Measurements from ENCODE around the gene GIGYF2. TPM values are rescaled to one million over a fixed set of nuclear protein-coding genes. Genes with fewer than 3 reads are reported as not detected.
A peak's percentile ranks its signal among the peaks of the same experiment; 100 is the strongest.

GIGYF2 gene
- total RNA-seq, 1 experiment from 2014 or later = 68.3 TPM

DNA sequence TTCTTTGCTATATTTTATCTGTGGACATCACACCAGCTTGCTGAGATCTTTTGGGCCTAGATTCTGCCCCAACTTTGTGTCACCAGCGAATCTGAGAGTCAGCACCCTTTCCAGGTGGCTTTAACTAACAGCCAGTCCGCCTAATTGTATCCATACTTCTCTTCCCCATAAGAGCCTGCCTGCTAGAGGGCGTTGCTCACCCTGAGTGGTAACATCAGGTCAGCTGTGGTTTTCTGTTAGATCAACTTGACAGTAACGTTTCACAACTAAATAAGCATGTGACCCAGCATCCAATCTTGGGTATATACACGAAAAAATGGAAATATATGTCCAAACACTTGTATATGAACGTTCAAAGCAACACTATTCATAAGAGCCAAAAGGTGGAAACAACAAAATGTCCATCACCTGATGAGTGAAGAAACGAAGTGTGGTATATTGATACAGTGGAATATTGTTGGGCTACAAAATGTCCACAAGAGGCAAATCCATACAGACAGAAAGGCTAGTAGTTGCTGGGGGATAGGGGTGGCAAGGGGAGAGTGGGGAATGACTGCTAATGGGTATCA is 38.8 kb upstream of the GIGYF2 start:
- ChIA-PET CTCF (interaction anchor here (0.6 to 0.7 kb wide), 2 partner anchors 63 to 717 kb away, joined by 3 to 4 read pairs; no protein-coding TSS in a partner anchor), POLR2A (interaction anchor here (0.6 to 0.7 kb wide), 2 partner anchors 34 to 112 kb away, joined by 4 to 5 read pairs; no protein-coding TSS in a partner anchor)
- no peak overlapping the region for H3K4me3 ChIP-seq (ENCODE audit: low read depth in 2 of 2, low read length in 2 of 2)
- in situ Hi-C loops (cut with HindIII; ENCODE audit: low pct_unique_long_range_greater_than_20kb, low sequenced_read_pairs) = no loop called here
- no peak for ATAC-seq
- BruUV-seq (replicated peaks) = no TSS peak
- H3K9me3 ChIP-seq (ENCODE audit: control insufficient read depth, insufficient read depth, low read depth, low read length) = no peaks in the 10 kb centered on the region
- H3K27me3 ChIP-seq (ENCODE audit: control insufficient read depth, insufficient read depth, low read length) = no peaks in the 10 kb centered on the region
- no peaks in the 10 kb centered on the region for H3K36me3 ChIP-seq (ENCODE audit: control insufficient read depth, insufficient read depth, low read length)
- H3K27ac ChIP-seq (ENCODE audit: low read length) = 0 out of 2 replicates have a peak overlapping the region, but pooled peaks have one; percentile 46
- no peak for DNase-seq (ENCODE audit: low read depth, low spot score)
- TF ChIP-seq, protein P1, sequence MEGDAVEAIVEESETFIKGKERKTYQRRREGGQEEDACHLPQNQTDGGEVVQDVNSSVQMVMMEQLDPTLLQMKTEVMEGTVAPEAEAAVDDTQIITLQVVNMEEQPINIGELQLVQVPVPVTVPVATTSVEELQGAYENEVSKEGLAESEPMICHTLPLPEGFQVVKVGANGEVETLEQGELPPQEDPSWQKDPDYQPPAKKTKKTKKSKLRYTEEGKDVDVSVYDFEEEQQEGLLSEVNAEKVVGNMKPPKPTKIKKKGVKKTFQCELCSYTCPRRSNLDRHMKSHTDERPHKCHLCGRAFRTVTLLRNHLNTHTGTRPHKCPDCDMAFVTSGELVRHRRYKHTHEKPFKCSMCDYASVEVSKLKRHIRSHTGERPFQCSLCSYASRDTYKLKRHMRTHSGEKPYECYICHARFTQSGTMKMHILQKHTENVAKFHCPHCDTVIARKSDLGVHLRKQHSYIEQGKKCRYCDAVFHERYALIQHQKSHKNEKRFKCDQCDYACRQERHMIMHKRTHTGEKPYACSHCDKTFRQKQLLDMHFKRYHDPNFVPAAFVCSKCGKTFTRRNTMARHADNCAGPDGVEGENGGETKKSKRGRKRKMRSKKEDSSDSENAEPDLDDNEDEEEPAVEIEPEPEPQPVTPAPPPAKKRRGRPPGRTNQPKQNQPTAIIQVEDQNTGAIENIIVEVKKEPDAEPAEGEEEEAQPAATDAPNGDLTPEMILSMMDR (IDR thresholded peaks at IDR 0.05) = no peak
- TF ChIP-seq REST (IDR thresholded peaks at IDR 0.05; ENCODE audit: insufficient read depth in 1 of 2, low read depth in 2 of 2, low read length in 1 of 2) = no peak
- no peak for TF ChIP-seq SIN3A (IDR thresholded peaks at IDR 0.05; ENCODE audit: borderline replicate concordance, insufficient read depth, low read depth, low read length)
- TF ChIP-seq TCF7L2 (IDR thresholded peaks at IDR 0.05; ENCODE audit: low read depth, low read length) = no peak
- TF ChIP-seq POLR2AphosphoS5 (IDR thresholded peaks at IDR 0.05; ENCODE audit: low read depth, low read length) = no peak
- peaks cover 22% of the 10 kb centered on the region for H3K4me1 ChIP-seq (ENCODE audit: control insufficient read depth, insufficient read depth, low read length)
- intact Hi-C loops (cut with micrococcal nuclease; ENCODE audit: unreplicated experiment) = no loop called here

DNA sequence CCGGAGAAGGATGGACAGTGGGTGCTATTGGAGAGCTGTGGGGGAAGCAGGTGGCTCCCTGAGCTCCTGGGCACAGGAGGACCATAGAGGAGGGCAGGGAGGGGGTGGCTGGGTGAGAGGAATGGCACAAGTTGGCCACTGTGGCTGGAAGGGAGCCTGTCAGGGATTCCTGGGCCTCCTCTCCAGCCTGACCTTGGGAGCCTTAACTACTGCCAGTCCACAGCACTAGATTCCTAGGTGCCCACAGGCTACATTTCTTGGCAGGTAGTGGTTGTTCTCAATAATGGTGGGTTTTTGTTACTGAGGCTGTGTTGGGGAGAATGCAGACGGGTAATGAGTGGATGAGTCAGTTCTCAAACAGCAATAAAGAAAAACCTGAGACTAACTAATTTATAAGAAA is 37.8 kb upstream of the GIGYF2 start:
- ChIA-PET CTCF (no interaction called here), POLR2A (interaction anchor here (0.6 to 0.7 kb wide), 2 partner anchors 21 to 35 kb away, joined by 3 to 5 read pairs; no protein-coding TSS in a partner anchor)
- TF ChIP-seq POLR2AphosphoS5 (IDR thresholded peaks at IDR 0.05; ENCODE audit: low read depth, low read length) = no peak
- no peak for TF ChIP-seq SIN3A (IDR thresholded peaks at IDR 0.05; ENCODE audit: borderline replicate concordance, insufficient read depth, low read depth, low read length)
- TF ChIP-seq, protein P1 (IDR thresholded peaks at IDR 0.05) = no peak
- no peak for TF ChIP-seq REST (IDR thresholded peaks at IDR 0.05; ENCODE audit: insufficient read depth in 1 of 2, low read depth in 2 of 2, low read length in 1 of 2)
- no peak for TF ChIP-seq TCF7L2 (IDR thresholded peaks at IDR 0.05; ENCODE audit: low read depth, low read length)
- intact Hi-C loops (cut with micrococcal nuclease; ENCODE audit: unreplicated experiment) = no loop called here
- Histone ChIP-seq H3K27ac (ENCODE audit: low read length) (peak overlapping the region; percentile 46), H3K36me3 (ENCODE audit: control insufficient read depth, insufficient read depth, low read length) (no peaks in the 10 kb centered on the region), H3K27me3 (ENCODE audit: control insufficient read depth, insufficient read depth, low read length) (no peaks in the 10 kb centered on the region), H3K9me3 (ENCODE audit: control insufficient read depth, insufficient read depth, low read depth, low read length) (no peaks in the 10 kb centered on the region), H3K4me1 (ENCODE audit: control insufficient read depth, insufficient read depth, low read length) (peaks cover 22% of the 10 kb centered on the region), H3K4me3 (ENCODE audit: low read depth in 2 of 2, low read length in 2 of 2) (no peak overlapping the region)
- in situ Hi-C loops (cut with HindIII; ENCODE audit: low pct_unique_long_range_greater_than_20kb, low sequenced_read_pairs) = no loop called here
- DNase-seq (ENCODE audit: low read depth, low spot score) = no peak
- ATAC-seq = peak; percentile 68
- BruUV-seq (replicated peaks) = TSS peak; percentile 51
